Subcutaneous adipose tissue (tissue), 4 donors: ENCODE results near the gene KCNG1. TPM values are rescaled to one million over a fixed set of nuclear protein-coding genes. Genes with fewer than 3 reads are reported as not detected.

ENCODE experiments used
- total RNA-seq, 4 donors: library from RNA; depleted of rRNA; stranded (reverse); fragments of >200 nt; gene quantifications; one replicate each; pipeline ENCODE4 v1.1.0, GENCODE V29; 2016
- TF ChIP-seq, protein P1 (sequence below): fragments of 450-650 bp; IDR thresholded peaks from one replicate; pipeline ENCODE4 v1.5.1; 2016; ENCODE audit warnings: low read depth, mild to moderate bottlenecking, control low read depth, antibody characterized with exemption, moderate library complexity

KCNG1 gene, protein sequence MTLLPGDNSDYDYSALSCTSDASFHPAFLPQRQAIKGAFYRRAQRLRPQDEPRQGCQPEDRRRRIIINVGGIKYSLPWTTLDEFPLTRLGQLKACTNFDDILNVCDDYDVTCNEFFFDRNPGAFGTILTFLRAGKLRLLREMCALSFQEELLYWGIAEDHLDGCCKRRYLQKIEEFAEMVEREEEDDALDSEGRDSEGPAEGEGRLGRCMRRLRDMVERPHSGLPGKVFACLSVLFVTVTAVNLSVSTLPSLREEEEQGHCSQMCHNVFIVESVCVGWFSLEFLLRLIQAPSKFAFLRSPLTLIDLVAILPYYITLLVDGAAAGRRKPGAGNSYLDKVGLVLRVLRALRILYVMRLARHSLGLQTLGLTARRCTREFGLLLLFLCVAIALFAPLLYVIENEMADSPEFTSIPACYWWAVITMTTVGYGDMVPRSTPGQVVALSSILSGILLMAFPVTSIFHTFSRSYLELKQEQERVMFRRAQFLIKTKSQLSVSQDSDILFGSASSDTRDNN
- total RNA-seq, result under 1 TPM in 1 of 4 donors, not detected in 3; 0.34 TPM

GRCh38 chr20:51022803-51023616, at the start of gene KCNG1:
Gene KCNG1 (minus strand): TSS chr20:51023107. CDS start chr20:51010338, 12,769 bp downstream.
- TF ChIP-seq, protein P1, sequence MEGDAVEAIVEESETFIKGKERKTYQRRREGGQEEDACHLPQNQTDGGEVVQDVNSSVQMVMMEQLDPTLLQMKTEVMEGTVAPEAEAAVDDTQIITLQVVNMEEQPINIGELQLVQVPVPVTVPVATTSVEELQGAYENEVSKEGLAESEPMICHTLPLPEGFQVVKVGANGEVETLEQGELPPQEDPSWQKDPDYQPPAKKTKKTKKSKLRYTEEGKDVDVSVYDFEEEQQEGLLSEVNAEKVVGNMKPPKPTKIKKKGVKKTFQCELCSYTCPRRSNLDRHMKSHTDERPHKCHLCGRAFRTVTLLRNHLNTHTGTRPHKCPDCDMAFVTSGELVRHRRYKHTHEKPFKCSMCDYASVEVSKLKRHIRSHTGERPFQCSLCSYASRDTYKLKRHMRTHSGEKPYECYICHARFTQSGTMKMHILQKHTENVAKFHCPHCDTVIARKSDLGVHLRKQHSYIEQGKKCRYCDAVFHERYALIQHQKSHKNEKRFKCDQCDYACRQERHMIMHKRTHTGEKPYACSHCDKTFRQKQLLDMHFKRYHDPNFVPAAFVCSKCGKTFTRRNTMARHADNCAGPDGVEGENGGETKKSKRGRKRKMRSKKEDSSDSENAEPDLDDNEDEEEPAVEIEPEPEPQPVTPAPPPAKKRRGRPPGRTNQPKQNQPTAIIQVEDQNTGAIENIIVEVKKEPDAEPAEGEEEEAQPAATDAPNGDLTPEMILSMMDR, result no peak

DNA sequence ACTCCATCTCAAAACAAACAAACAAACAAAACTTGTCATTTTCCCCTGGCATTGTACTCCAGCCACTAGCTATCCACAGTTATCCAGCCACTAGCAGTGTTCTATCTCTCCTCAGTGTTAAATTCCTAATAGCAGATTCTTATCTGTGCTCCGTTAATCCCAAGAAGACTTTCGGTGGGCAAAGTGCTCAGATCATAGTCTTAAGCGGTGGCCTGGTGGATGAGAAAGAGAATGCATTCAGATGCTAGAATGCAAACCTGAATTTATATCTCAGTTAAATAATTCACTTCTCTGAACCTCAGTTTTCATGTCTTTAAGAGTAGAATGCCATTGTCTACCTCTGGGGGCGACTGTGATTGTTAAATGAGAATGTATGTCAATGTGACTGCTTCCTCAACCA, 47.7 kb upstream of the KCNG1 start:
- TF ChIP-seq, protein P1, result no peak

DNA sequence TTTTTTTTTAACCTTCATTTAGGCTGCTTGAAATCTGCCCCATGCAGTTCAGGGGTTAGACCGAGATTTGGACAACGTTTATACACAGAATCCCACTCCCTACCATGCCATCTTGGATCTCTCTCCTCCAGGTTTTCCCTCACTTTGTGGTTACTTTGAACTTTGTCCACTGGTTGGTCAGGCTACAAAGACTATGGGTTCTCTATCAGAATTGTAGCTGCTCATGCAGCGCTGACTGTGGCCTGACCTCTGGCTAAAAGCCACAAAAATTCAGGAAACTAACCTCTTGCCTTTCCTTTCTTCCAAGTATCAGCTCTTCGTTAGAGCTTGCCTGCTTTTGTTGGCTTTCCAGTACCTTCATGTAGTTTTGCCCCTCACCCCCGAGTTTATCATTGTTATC, 44.9 kb upstream of the KCNG1 start:
- TF ChIP-seq, protein P1, result no peak

DNA sequence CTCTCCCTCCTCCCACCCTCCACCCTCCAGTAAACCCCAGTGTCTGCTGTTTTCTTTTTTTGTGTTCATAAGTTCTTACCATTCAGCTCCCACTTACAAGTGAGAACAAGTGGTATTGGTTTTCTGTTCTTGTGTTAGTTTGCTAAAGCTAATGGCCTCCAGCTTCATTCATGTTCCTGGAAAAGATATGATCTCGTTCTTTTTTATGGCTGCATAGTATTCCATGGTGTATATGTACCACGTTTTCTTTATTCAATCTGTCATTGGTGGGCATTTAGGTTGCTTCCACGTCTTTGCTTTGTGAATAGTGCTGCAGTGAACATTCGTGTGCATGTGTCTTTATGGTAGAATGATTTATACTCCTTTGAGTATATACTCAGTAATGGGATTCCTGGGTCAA, 42.7 kb upstream of the KCNG1 start:
- TF ChIP-seq, protein P1, result no peak

GRCh38 chr20:51064137-51064536, 41.2 kb upstream of the KCNG1 start:
- TF ChIP-seq, protein P1, result no peak

GRCh38 chr20:51062065-51062464, 39.2 kb upstream of the KCNG1 start:
- TF ChIP-seq, protein P1, result no peak
